ENCODE results near the gene EIF4E3.

DNA sequence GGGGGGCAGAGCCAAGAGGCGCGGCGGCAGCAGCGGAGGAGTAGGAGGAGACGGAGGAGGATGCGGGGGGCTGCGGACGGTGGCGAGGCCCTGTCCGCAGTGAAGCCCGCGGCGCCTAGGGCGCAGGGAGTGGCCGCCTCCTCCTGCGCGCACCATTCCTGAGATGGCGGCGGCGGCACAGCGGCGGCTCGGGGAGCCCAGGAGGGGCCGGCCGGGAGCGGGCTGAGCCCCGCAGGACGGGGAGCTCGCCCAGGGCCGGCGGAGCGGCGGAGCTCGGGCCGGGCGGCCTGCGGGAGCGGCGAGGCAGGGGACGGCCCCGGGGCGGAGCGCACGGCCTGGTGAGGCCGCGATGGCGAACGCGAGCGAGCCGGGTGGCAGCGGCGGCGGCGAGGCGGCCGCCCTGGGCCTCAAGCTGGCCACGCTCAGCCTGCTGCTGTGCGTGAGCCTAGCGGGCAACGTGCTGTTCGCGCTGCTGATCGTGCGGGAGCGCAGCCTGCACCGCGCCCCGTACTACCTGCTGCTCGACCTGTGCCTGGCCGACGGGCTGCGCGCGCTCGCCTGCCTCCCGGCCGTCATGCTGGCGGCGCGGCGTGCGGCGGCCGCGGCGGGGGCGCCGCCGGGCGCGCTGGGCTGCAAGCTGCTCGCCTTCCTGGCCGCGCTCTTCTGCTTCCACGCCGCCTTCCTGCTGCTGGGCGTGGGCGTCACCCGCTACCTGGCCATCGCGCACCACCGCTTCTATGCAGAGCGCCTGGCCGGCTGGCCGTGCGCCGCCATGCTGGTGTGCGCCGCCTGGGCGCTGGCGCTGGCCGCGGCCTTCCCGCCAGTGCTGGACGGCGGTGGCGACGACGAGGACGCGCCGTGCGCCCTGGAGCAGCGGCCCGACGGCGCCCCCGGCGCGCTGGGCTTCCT, 28.8 kb upstream of the EIF4E3 start, which contains the start of gene GPR27:
- TF ChIP-seq, protein P1, sequence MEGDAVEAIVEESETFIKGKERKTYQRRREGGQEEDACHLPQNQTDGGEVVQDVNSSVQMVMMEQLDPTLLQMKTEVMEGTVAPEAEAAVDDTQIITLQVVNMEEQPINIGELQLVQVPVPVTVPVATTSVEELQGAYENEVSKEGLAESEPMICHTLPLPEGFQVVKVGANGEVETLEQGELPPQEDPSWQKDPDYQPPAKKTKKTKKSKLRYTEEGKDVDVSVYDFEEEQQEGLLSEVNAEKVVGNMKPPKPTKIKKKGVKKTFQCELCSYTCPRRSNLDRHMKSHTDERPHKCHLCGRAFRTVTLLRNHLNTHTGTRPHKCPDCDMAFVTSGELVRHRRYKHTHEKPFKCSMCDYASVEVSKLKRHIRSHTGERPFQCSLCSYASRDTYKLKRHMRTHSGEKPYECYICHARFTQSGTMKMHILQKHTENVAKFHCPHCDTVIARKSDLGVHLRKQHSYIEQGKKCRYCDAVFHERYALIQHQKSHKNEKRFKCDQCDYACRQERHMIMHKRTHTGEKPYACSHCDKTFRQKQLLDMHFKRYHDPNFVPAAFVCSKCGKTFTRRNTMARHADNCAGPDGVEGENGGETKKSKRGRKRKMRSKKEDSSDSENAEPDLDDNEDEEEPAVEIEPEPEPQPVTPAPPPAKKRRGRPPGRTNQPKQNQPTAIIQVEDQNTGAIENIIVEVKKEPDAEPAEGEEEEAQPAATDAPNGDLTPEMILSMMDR (IDR thresholded peaks at IDR 0.05) = no peak
- TF ChIP-seq, protein P2, sequence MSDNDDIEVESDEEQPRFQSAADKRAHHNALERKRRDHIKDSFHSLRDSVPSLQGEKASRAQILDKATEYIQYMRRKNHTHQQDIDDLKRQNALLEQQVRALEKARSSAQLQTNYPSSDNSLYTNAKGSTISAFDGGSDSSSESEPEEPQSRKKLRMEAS (IDR thresholded peaks at IDR 0.05; ENCODE audit: low read depth) = no peak

Measured in SK-N-SH (cell line).